Urothelium cell line (cell line): Measurements from ENCODE around the gene ZNF813.
A peak's percentile ranks its signal among the peaks of the same experiment; 100 is the strongest.
"Not testable (repeated sequence)": the region's sequence is repeated elsewhere in the genome, so short reads cannot be mapped to it uniquely, and the experiment has no call there.

ENCODE experiments used
- DNase-seq: peaks from one replicate; pipeline ENCODE4 v3.0.0; 2011; ENCODE audit warnings: low spot score, mixed read lengths
- FAIRE-seq: peaks from 2 replicates; lab custom pipeline; 2011; peaks lifted over from hg19 to GRCh38; lab: Jason Lieb, UNC

Gene ZNF813

DNA sequence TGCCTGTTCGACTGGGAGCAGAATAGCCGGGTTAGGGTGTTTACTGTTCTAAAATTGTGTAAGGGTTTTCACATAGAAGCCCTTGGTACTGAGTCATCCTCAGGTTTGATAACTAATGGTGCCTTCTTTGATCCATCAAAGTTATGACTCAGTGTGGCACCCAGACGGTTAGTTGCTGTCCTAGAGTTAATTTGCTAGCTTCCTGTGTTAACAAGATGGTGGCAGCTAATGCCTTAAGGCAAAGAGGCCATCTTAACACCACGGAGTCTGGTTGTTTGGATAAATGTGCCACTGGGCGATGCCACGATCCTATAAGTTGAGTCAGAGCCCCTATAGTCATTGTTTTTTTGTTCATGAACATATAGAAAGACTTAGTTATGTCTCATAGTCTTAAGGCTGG lies 7.9 kb downstream of the ZNF813 start:
- FAIRE-seq, DNase-seq: not testable (repeated sequence)

DNA sequence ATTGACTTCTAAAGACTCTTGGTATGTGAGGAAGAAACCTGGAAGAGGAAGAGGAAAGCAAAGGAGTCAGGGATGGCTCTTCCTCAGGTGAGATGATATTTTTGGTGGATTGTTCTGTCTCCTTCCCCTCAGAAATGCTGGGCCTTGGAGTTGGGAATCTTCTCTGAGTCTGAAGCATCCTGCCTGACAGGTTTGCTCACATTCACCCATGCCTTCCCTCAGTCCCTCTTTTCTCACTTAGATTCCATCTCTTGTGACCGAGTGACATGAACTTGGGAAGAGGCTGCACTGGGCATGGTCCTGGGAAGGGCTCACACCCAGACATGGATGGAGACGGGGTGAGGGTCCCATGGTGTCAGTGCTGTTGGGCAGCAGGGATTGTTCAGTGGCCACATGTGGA lies 16.2 kb downstream of the ZNF813 start:
- FAIRE-seq, DNase-seq: not testable (repeated sequence)

DNA sequence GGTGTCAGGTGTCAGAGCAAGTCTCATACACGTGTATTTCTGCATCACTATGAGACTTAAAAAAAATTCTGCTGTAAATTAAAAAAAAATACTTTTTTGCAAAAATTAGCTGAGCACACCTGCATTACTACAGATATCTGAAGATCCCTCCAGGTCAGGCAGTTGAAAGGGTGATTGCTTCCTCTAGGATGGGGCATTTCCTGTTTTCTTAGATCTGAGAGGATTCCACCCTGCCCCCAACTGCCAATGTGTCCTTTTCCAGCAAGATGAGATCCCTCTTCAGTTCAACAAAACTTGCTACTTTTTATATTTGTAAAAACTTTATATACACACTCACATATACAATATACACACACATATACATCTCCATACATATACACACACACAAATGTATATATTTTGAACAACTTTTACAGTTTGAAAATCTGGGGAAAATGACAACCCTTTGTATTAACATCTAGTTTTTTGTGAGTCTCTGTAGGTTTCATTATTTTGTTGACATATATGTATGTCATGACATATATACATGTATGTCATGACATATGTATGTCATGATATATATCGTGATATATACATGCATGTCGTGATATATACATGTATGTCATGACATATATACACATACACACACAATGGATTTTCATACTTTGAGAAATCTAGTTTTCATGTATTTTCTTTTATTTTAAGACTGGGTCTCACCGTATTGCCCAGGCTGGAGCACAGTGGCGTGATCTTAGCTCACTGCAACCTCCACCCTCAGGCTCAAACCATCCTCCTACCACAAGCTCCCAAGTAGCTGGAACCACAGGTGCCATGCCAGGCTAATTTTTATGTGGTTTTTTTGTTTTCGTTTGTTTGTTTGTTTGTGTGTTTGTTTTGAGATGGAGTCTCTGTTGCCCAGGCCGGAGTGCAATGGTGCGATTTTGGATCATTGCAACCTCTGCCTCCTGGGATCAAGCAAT lies 17.8 kb downstream of the ZNF813 start:
- no peak for FAIRE-seq
- no peak for DNase-seq

GRCh38 chr19:53492153-53492552 lies 24.6 kb downstream of the ZNF813 start:
- FAIRE-seq (no peak), DNase-seq (no peak)

GRCh38 chr19:53497311-53498023 lies 29.9 kb downstream of the ZNF813 start:
- not testable (repeated sequence) for FAIRE-seq

GRCh38 chr19:53498024-53498395 lies 30.5 kb downstream of the ZNF813 start:
- FAIRE-seq, DNase-seq: not testable (repeated sequence)

More at GRCh38 chr19:53497311-53498023, 29.9 kb downstream of the ZNF813 start:
- not testable (repeated sequence) for DNase-seq

GRCh38 chr19:53503151-53503550 lies 35.6 kb downstream of the ZNF813 start:
- DNase-seq, FAIRE-seq: not testable (repeated sequence)

DNA sequence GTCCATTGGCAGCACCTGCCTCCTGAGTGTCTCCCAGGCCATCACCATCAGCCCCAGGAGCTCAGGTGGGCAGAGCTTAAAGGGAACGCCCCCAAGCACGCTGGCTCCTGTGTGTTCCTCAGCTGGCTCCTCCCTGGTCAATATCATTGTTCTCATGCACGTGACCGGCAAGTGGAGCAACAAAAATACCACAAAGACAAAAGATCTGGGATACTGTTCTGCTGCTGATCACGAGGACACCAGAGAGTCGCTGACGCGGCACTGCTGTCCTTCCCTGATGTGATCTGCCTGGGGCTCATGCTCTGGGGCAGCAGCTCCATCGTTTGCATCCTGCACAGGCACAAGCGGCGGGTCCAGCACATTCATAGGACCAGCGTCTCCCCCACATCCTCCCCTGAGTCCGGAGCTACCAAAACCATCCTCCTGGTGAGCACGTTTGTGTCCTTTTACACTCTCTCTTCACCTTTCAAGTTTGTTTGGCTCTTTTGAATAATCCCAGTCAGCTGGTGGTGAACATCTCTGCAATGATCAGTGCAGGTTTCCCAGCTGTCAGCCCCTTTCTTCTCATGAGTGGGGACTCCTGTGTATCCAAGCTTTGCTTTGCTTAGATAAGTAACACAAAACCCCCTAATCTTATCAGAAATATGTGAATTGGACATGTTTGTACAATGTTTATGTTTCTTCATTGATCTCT lies 36.3 kb downstream of the ZNF813 start:
- FAIRE-seq = peak; percentile 83
- not testable (repeated sequence) for DNase-seq

GRCh38 chr19:53504365-53504703 lies 36.8 kb downstream of the ZNF813 start:
- DNase-seq = not testable (repeated sequence)
- peak; percentile 52 for FAIRE-seq

DNA sequence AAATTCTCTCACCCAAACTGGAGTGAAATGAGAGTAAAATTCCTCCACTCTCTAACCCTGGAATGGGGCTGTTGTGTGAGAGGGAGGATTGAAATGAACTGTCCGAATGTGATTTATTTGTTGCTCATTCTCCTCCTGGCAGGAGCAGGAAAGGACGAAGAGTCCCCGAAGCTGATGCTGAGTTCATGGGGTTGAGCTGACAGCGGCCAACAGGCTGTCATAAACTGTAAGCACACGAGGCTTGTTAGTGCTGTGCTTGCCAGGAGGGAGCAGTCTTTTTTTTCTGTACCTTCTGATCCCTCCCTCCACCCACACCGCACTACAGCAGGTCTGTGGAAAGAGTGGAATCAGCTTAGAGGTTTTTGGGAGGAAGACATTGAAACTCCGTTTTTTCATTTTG lies 37.4 kb downstream of the ZNF813 start:
- FAIRE-seq (no peak), DNase-seq (no peak)

- DNase-seq (no peak), FAIRE-seq (no peak)
Measured at GRCh38 chr19:53506728-53507127, 39.2 kb downstream of the ZNF813 start.

- no peak for FAIRE-seq
- DNase-seq = no peak
Measured at GRCh38 chr19:53507523-53508442, 40.2 kb downstream of the ZNF813 start.

- DNase-seq (no peak), FAIRE-seq (no peak)
Measured at GRCh38 chr19:53509443-53509842, 41.9 kb downstream of the ZNF813 start.

GRCh38 chr19:53509845-53510244 lies 42.3 kb downstream of the ZNF813 start:
- DNase-seq (no peak), FAIRE-seq (no peak)

DNA sequence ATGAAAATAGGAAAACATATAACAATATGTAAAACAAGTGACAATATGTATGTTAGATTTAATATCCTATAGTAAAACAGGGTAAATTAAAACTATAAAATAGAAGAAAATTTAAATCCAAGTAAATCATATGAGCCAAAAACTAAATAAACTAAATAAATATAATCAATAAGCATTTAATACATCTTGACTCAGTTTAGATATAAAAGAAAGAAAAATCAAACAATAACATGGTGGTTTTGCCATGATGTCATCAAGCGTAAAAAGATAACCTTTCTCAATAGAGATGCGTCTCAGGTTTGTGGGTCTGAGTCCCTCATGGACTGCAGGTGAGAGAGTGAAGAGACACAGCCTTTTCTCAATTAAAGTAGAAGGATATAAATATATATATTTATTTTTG lies 43.8 kb downstream of the ZNF813 start:
- FAIRE-seq (no peak), DNase-seq (no peak)

GRCh38 chr19:53511933-53512374 lies 44.4 kb downstream of the ZNF813 start:
- peak; percentile 51 for DNase-seq
- no peak for FAIRE-seq

- FAIRE-seq = not testable (repeated sequence)
Measured at GRCh38 chr19:53515047-53515446, 47.5 kb downstream of the ZNF813 start.

DNA sequence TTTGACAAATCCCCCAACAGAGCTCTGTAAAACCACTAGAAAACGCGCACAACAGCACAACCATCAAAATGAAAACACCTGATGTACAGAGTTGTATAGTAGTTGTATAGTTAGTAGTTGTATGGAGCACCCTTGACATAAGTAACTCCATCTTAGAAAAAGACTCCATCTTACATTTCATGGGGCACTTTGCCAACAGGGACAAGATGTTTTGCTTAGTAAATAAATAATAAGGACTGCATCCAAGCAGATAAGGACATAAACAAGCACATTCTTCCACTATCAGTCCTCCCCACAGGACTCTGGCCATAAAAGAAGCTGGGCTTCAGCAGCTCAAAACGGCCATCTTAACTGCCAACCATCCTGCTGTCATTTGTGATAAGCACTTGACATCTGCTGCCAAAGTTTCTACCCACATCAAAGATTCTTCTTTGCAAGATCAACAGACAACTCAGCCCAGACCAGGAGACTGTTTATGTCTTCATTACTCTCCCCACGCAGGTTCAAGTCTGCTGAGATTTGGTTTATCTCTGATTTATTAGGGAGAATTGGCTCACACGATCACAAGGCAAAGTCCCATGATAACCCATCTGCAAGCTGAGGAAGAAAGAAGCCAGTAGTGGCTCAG lies 49.7 kb downstream of the ZNF813 start:
- DNase-seq = no peak
- no peak for FAIRE-seq

More at GRCh38 chr19:53515047-53515446, 47.5 kb downstream of the ZNF813 start:
- not testable (repeated sequence) for DNase-seq

DNA sequence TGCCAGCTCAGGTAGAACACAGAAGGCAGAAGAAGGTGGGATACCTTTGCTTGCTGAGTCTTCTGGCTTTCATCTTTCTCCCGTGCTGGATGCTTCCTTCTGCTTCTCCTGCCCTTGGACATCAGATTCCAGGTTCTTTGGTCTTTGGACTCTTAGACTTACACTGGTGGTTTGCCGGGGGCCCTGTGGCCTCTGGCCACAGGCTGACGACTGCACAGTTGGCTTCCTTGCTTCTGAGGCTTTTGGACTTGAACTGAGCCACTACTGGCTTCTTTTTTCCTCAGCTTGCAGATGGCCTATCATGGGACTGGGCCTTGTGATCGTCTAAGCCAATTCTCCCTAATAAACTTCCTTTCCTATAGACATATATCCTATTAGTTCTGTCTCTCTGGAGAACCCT lies 50.6 kb downstream of the ZNF813 start:
- DNase-seq (no peak), FAIRE-seq (no peak)

GRCh38 chr19:53518716-53519115 lies 51.2 kb downstream of the ZNF813 start:
- no peak for FAIRE-seq
- DNase-seq = no peak
